HG03571 (cell line): Measurements from ENCODE around the gene PKIG.
"Not testable (repeated sequence)": the region's sequence is repeated elsewhere in the genome, so short reads cannot be mapped to it uniquely, and the experiment has no call there.

Experiments used
- ATAC-seq: cut with Tn5 transposase; IDR thresholded peaks from one replicate; pipeline ENCODE4 v1.9.1; 2021; ENCODE audit not compliant: unreplicated experiment

Gene PKIG

GRCh38 chr20:44582311-44583025 lies at the start of gene PKIG:
Gene PKIG, plus strand, starts transcription at chr20:44582579. Its CDS starts 31,978 bp downstream, at chr20:44614557.
- ATAC-seq, result no peak

- no peak for ATAC-seq
Observed at GRCh38 chr20:44532981-44533331, 49.4 kb upstream of the PKIG start.

- no peak for ATAC-seq
Observed at GRCh38 chr20:44533928-44534327, 48.5 kb upstream of the PKIG start.

GRCh38 chr20:44536175-44536574 lies 46.2 kb upstream of the PKIG start:
- ATAC-seq, result no peak

GRCh38 chr20:44537993-44538392 lies 44.4 kb upstream of the PKIG start:
- no peak for ATAC-seq

- ATAC-seq, result no peak
Observed at GRCh38 chr20:44540834-44541233, 41.5 kb upstream of the PKIG start.

GRCh38 chr20:44541992-44542391 lies 40.4 kb upstream of the PKIG start:
- ATAC-seq, result no peak

GRCh38 chr20:44542890-44543289 lies 39.5 kb upstream of the PKIG start:
- no peak for ATAC-seq

- no peak for ATAC-seq
Observed at GRCh38 chr20:44543358-44543757, 39.0 kb upstream of the PKIG start.

- no peak for ATAC-seq
Observed at GRCh38 chr20:44544263-44544662, 38.1 kb upstream of the PKIG start.

GRCh38 chr20:44547419-44547818 lies 35.0 kb upstream of the PKIG start:
- no peak for ATAC-seq

- ATAC-seq, result no peak
Observed at GRCh38 chr20:44549123-44549522, 33.3 kb upstream of the PKIG start.

GRCh38 chr20:44552050-44552449 lies 30.3 kb upstream of the PKIG start:
- ATAC-seq, result no peak

- ATAC-seq, result no peak
Observed at GRCh38 chr20:44552568-44552949, 29.8 kb upstream of the PKIG start.

- no peak for ATAC-seq
Observed at GRCh38 chr20:44552950-44553908, 29.1 kb upstream of the PKIG start.

GRCh38 chr20:44559302-44559701 lies 23.1 kb upstream of the PKIG start:
- ATAC-seq, result no peak

GRCh38 chr20:44560229-44560628 lies 22.1 kb upstream of the PKIG start:
- no peak for ATAC-seq

- ATAC-seq, result not testable (repeated sequence)
Observed at GRCh38 chr20:44560818-44561217, 21.6 kb upstream of the PKIG start.

GRCh38 chr20:44561876-44562275 lies 20.5 kb upstream of the PKIG start:
- ATAC-seq, result no peak

GRCh38 chr20:44566018-44566417 lies 16.4 kb upstream of the PKIG start:
- ATAC-seq, result no peak

GRCh38 chr20:44566811-44567210 lies 15.6 kb upstream of the PKIG start:
- no peak for ATAC-seq

- ATAC-seq, result no peak
Observed at GRCh38 chr20:44570367-44570766, 12.0 kb upstream of the PKIG start.
